MG63 (cell line): ENCODE measurements around the gene CCDC149. TPM values are rescaled to one million over a fixed set of nuclear protein-coding genes. Genes with fewer than 3 reads are reported as not detected.

Experiments
- DNase-seq: peaks from one replicate; pipeline ENCODE4 v3.0.0-alpha.2; 2020
- H3K27me3 ChIP-seq: fragments of 250-450 bp; sonication (Bioruptor Pico); 2 replicates; pipeline ENCODE4 v1.5.1; 2020; ENCODE audit warnings: mild to moderate bottlenecking, moderate library complexity
- H3K36me3 ChIP-seq: fragments of 250-450 bp; sonication (Bioruptor Pico); 2 replicates; pipeline ENCODE4 v1.5.1; 2020; ENCODE audit warnings: mild to moderate bottlenecking, moderate library complexity
- H3K4me3 ChIP-seq: fragments of 250-450 bp; sonication (Bioruptor Pico); 2 replicates; pipeline ENCODE4 v1.5.1; 2020; ENCODE audit warnings: mild to moderate bottlenecking, moderate library complexity
- H3K9me3 ChIP-seq: fragments of 250-450 bp; sonication (Bioruptor Pico); 2 replicates; pipeline ENCODE4 v1.5.1; 2020; ENCODE audit warnings: mild to moderate bottlenecking, moderate library complexity
- total RNA-seq: library from RNA; depleted of rRNA; stranded (reverse); fragments of >200 nt; shearing (Covaris generic); gene quantifications from 2 replicates; pipeline ENCODE4 v1.2.3, GENCODE V29; 2014; ENCODE audit warnings: low replicate concordance

Gene CCDC149
- total RNA-seq, 1 experiment from 2014 or later: 2.3 TPM

GRCh38 chr4:24805067-24805466, 107.8 kb downstream of the CCDC149 start:
- Histone ChIP-seq H3K4me3 (no peak overlapping the region), H3K27me3 (no peaks in the 10 kb centered on the region), H3K9me3 (no peaks in the 10 kb centered on the region), H3K36me3 (no peaks in the 10 kb centered on the region)
- DNase-seq: no peak

GRCh38 chr4:24802648-24803047, 110.2 kb downstream of the CCDC149 start:
- Histone ChIP-seq H3K4me3 (no peak overlapping the region), H3K36me3 (no peaks in the 10 kb centered on the region), H3K9me3 (no peaks in the 10 kb centered on the region), H3K27me3 (no peaks in the 10 kb centered on the region)
- no peak for DNase-seq

GRCh38 chr4:24801136-24801855, 111.5 kb downstream of the CCDC149 start:
- no peak overlapping the region for H3K4me3 ChIP-seq
- H3K27me3 ChIP-seq: no peaks in the 10 kb centered on the region
- H3K36me3 ChIP-seq: no peaks in the 10 kb centered on the region
- DNase-seq: no peak
- H3K9me3 ChIP-seq: no peaks in the 10 kb centered on the region

- H3K36me3 ChIP-seq: no peaks in the 10 kb centered on the region
- H3K9me3 ChIP-seq: no peaks in the 10 kb centered on the region
- no peak for DNase-seq
- H3K4me3 ChIP-seq: no peak overlapping the region
- no peaks in the 10 kb centered on the region for H3K27me3 ChIP-seq
These were observed 112.4 kb downstream of the CCDC149 start for GRCh38 chr4:24800325-24800895.

GRCh38 chr4:24799544-24800324, 113.1 kb downstream of the CCDC149 start:
- no peaks in the 10 kb centered on the region for H3K36me3 ChIP-seq
- H3K27me3 ChIP-seq: no peaks in the 10 kb centered on the region
- no peak overlapping the region for H3K4me3 ChIP-seq

GRCh38 chr4:24799196-24799543, 113.7 kb downstream of the CCDC149 start:
- no peak for DNase-seq
- no peaks in the 10 kb centered on the region for H3K36me3 ChIP-seq
- no peaks in the 10 kb centered on the region for H3K27me3 ChIP-seq
- H3K9me3 ChIP-seq: no peaks in the 10 kb centered on the region
- no peak overlapping the region for H3K4me3 ChIP-seq

More at GRCh38 chr4:24799544-24800324, 113.1 kb downstream of the CCDC149 start:
- no peaks in the 10 kb centered on the region for H3K9me3 ChIP-seq
- no peak for DNase-seq

GRCh38 chr4:24798036-24798610, 114.7 kb downstream of the CCDC149 start:
- Histone ChIP-seq H3K36me3 (no peaks in the 10 kb centered on the region), H3K9me3 (no peaks in the 10 kb centered on the region), H3K27me3 (no peaks in the 10 kb centered on the region), H3K4me3 (no peak overlapping the region)
- no peak for DNase-seq

- Histone ChIP-seq H3K9me3 (no peaks in the 10 kb centered on the region), H3K4me3 (no peak overlapping the region), H3K27me3 (no peaks in the 10 kb centered on the region), H3K36me3 (no peaks in the 10 kb centered on the region)
- DNase-seq: no peak
These were observed 116.2 kb downstream of the CCDC149 start for GRCh38 chr4:24796620-24797019.

GRCh38 chr4:24795666-24796381, 117.0 kb downstream of the CCDC149 start:
- H3K9me3 ChIP-seq: no peaks in the 10 kb centered on the region
- DNase-seq: no peak
- H3K27me3 ChIP-seq: no peaks in the 10 kb centered on the region
- H3K36me3 ChIP-seq: no peaks in the 10 kb centered on the region
- no peak overlapping the region for H3K4me3 ChIP-seq

- DNase-seq: no peak
These were observed 117.8 kb downstream of the CCDC149 start, which contains the start of gene SOD3 for GRCh38 chr4:24794916-24795665. SOD3 (plus strand) TSS chr4:24795573; CDS start chr4:24799522, 3,949 bp downstream.

GRCh38 chr4:24794480-24794879, 118.4 kb downstream of the CCDC149 start:
- H3K4me3 ChIP-seq: no peak overlapping the region
- DNase-seq: no peak
- H3K9me3 ChIP-seq: no peaks in the 10 kb centered on the region
- no peaks in the 10 kb centered on the region for H3K27me3 ChIP-seq
- H3K36me3 ChIP-seq: no peaks in the 10 kb centered on the region

More at GRCh38 chr4:24794916-24795665, 117.8 kb downstream of the CCDC149 start, which contains the start of gene SOD3:
- no peaks in the 10 kb centered on the region for H3K9me3 ChIP-seq
- H3K27me3 ChIP-seq: no peaks in the 10 kb centered on the region
- no peak within 1 kb of the TSS for H3K4me3 ChIP-seq
- H3K36me3 ChIP-seq: no peaks in the 10 kb centered on the region

- no peak for DNase-seq
- Histone ChIP-seq H3K4me3 (no peak overlapping the region), H3K27me3 (no peaks in the 10 kb centered on the region), H3K36me3 (no peaks in the 10 kb centered on the region), H3K9me3 (no peaks in the 10 kb centered on the region)
These were observed 118.8 kb downstream of the CCDC149 start for GRCh38 chr4:24794051-24794450.

- DNase-seq: no peak
- Histone ChIP-seq H3K36me3 (no peaks in the 10 kb centered on the region), H3K9me3 (no peaks in the 10 kb centered on the region), H3K27me3 (no peaks in the 10 kb centered on the region), H3K4me3 (no peak overlapping the region)
These were observed 119.4 kb downstream of the CCDC149 start for GRCh38 chr4:24793219-24794005.

GRCh38 chr4:24792552-24792951, 120.3 kb downstream of the CCDC149 start:
- no peaks in the 10 kb centered on the region for H3K27me3 ChIP-seq
- H3K4me3 ChIP-seq: no peak overlapping the region
- H3K36me3 ChIP-seq: no peaks in the 10 kb centered on the region
- 0 out of 2 replicates have a peak, but pooled peaks cover under 1% of the 10 kb centered on the region for H3K9me3 ChIP-seq
- no peak for DNase-seq

GRCh38 chr4:24791043-24791442, 121.8 kb downstream of the CCDC149 start:
- H3K4me3 ChIP-seq: no peak overlapping the region
- DNase-seq: no peak
- H3K36me3 ChIP-seq: no peaks in the 10 kb centered on the region
- H3K27me3 ChIP-seq: no peaks in the 10 kb centered on the region
- 0 out of 2 replicates have a peak, but pooled peaks cover 5% of the 10 kb centered on the region for H3K9me3 ChIP-seq
